GM11168 (cell line): ENCODE data around the gene MSANTD7.
"Not testable (repeated sequence)": the region's sequence is repeated elsewhere in the genome, so short reads cannot be mapped to it uniquely, and the experiment has no call there.

Source experiments
- in situ Hi-C: fragments of 300-500 bp; cut with MboI; formaldehyde crosslinking; loops from one replicate; pipeline ENCODE4 v1.12.0; 2022; ENCODE audit warnings: low sequenced_read_pairs; ENCODE audit not compliant: unreplicated experiment

The MSANTD7 gene

DNA sequence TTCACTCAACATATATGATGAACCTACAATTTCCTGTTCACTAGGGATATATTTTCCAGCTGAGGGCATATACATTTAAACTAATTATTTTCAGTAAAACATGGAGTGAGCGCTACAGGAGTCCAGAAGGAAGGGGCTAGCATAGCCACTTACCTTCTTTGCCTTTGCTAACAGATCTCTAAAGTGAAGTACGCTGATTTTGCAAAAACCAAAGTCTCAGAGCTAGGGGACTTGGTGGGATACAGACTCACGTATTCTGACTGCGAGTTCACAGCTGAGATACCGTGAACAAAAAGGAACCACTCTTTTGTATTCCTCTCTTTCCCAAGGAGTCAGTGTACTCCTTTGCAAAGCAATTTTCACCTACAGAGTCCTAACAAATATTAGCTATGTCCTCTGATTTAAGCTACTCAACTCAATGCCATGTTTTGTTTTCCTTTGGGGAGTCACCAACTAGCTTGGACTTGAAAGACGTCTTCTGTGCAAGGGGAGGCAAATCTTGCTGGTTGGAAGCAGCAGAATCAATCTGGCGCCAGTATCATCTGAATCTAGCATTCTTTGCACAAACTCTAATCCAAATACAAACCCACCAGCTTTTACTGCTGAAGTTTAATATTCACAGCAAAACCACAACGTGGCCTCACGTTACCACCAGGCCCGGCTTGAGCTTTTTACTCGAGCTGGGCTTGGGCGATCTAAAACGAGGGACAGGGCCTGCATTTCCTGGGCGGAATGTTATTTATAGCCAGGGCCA, 926 bp upstream of the MSANTD7 start:
- in situ Hi-C loops = no loop called here

DNA sequence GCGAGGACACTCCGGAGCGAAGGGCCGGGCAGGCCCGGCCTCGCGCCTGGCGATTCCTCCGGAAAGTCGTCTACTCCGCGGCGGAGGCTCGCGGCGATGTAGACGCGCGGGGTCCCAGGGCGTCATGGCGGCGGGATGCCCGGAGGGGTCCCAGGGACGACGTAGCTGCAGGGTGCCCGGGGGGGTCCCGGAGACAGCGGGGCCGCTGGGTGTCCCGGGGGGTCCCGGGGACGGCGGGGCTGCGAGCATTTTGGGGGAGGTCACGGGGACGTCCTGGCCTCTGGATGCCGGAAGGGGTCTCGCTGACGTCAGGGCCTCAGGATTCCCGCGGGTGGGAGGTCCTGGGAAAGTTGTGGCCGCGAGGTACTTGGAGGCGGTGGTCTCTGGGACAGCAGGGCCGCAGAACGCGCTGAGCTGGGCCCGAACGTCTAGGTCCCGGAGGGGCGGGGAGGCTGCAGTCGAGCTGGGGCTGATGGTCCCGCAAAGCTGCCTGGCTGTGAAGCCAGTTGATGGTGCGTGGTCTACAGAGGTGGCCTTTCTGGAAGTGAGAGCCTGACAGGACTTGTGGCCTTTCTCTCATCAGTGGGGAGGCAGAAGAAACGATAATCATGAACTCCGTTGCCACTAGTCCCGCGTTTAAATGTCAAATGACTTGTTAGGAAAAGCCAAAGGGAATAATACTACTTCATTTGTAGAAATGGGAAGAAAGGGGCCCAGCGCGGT, 637 bp downstream of the MSANTD7 start:
- in situ Hi-C loops = no loop called here

DNA sequence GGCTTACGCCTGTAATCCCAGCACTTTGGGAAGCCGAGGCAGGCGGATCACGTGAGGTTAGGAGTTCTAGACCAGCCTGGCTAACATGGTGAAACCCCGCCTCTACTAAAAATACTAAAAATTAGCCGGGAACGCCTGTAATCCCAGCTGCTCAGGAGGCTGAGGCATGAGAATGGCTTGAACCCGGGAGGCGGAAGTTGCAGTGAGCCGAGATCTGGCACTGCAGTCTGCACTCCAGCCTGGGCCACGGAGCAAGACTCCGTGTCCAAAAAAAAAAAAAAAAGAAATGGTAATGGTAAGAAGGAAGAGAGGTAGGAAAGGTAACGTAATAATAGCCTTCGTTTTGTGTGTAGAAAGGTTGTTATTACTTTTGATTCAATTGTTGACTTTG, 1.2 kb downstream of the MSANTD7 start:
- in situ Hi-C loops = no loop called here

DNA sequence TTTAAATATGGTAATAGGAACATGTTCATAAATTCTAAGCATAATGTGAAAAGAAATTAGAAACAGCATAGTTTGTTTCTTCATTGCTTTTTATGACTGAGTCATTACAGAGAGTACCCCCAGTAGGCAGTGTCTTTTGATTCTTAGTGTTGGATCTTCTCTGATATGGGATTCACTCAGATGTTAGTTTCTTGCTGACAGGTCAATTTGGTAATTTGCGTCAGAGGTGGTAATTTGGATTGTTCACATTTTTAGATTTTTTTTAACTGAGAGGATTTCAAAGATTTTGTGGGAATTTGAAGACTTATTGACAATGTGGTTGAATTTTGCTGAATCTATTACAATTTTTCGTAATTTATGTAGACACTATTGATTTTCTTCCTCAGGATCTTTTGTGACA, 2.1 kb downstream of the MSANTD7 start:
- in situ Hi-C loops = loop anchor here (10.0 kb wide), 1 partner anchor 255 kb away; the partner anchor contains the start of gene RPP38

DNA sequence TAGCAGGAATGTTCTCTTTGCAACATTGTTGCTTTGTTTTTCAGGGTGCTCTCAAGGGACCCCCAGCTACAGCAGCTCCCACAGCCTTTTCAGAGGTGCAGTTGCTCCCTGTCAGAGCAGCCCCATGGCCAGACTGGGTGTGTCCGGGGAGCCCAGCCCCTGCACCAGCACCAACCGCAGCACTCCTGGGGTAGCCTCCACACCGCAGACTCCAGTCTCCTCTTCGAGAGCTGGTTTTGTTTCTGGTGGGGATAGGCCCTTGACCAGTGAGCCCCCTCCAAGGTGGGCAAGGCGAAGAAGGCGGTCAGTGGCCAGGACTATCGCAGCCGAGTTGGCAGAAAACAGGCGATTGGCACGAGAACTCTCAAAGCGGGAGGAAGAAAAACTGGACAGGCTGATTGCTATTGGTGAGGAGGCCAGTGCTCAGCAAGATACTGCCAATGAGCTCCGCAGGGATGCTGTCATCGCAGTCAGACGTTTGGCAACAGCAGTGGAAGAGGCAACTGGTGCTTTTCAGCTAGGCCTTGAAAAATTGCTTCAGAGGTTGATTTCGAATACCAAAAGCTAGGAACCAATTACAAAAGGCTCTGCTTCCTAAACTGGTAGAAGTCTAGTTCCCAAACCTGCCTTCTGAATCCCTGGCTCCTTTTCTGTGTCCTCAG, 5.4 kb downstream of the MSANTD7 start:
- in situ Hi-C loops = loop anchor here (10.0 kb wide), 1 partner anchor 251 kb away; the partner anchor contains the start of gene RPP38

DNA sequence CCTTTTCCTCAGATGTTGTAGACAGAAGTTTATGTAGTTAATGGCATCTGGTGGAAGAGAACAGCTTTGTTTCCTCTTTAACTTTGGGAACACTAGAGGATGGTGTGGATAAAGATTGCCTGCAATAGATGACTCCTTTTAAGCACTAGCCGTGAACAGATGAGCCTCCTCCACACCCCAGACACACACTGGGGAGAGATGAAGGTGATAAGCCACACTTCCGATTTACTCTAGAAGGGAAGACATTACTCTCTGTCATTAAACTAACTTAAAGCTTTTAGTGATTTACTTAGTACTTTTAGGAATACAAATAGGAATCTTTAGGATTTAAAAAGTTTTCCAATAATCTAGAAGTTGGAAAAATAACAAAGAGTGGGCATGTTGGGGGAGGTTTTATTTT, 6.8 kb downstream of the MSANTD7 start:
- in situ Hi-C loops = loop anchor here (10.0 kb wide), 1 partner anchor 250 kb away; the partner anchor contains the start of gene RPP38

DNA sequence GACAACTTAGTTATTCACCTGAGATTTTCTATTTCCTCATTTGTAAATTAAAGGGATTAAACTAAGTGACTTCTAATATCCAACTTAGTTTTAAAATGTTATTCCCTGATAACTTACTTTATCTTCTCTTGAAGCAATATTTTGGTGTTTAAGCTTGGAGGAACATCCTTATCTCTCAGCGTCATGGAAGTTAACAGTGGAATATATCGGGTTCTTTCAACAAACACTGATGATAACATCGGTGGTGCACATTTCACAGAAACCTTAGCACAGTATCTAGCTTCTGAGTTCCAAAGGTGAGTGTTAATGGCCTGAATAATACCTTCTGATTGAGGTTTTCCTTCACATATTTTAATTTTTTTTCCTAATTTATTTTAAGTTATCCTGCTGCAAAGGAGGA, 14.1 kb downstream of the MSANTD7 start:
- in situ Hi-C loops = no loop called here

DNA sequence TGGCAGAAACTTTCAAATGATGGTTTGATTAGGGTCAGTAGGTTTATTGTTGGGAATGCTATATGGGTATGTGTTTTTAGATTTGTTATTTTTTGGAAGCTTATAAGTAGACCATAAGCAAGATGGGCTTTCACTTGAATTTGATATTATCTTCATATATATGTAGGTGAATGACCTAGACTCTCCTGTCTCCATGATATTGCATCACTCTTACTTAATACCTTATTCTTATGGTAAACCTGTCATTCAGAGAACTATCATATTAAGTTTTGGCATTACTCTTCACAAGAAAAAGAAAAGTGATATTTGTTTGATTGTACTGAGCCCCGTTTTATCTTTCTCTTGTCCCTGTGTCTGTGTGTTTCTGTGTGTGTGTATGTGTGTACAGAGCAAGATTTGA, 17.3 kb downstream of the MSANTD7 start:
- in situ Hi-C loops = no loop called here

DNA sequence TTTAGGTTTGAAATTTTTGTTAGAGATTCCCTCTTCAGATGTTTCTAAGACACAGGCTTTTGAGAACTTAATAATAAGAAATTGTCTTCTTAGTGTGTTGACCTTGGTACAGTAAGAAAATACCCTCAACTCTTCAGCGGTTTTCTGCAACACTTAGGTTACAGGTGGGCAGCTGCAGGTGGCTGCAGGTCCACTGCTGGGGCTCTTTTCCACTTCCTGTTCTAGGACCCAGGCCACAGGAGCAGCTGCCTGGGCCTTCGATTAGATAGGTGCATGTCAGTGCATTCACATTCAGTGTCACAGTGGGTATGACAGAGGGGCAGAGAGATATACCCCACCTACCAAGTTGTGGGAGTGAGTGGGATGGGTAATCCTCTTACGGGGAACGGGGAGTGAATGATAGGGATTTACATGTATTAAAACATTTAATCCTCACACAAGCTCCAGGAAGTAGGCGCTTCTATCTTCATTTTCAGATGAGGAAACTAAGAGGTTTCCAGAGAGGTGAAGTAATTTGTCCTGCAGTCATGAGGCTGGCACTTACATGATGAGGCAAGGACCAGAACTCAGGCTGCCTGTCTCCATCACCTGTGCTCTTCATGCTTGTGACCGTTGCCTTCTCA, 20.3 kb downstream of the MSANTD7 start:
- in situ Hi-C loops = no loop called here

DNA sequence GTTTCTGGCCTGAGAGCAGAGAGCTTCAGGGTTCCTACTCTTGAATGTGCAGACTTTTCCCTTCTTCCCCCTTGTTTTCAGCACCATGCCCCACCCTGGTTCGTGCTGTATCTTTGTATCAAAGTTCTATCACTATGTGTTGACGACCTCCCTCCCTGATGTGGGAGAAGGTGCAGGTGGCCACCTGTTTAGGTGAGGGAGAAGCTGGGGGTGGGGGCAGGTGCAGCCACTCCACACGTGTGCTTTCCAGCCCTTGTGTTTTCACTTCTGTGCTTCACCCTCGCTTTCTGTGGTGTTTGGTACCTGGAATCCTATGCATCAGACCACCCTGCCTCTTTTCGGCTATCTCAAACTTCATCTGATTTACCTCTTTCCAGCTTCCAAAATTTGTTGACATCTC, 20.9 kb downstream of the MSANTD7 start:
- in situ Hi-C loops = no loop called here

DNA sequence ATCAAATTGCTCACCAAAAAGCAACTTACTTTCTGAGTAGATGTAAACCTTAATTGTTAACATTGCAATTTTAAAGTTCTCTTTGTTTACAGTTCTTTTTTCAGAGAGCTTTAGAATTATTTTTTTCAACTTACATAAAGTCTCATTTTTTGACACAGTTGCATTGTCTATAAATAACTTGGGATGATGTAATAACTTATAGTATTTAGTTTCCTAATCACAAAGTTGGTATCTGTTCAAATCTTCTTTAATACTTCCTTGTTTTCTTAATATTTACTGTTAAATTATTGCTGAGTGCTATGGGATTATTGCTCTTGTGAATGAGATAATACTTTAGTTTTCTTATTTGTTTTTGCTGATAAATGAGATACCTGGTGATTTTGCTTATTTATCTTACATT, 21.7 kb downstream of the MSANTD7 start:
- in situ Hi-C loops = no loop called here

DNA sequence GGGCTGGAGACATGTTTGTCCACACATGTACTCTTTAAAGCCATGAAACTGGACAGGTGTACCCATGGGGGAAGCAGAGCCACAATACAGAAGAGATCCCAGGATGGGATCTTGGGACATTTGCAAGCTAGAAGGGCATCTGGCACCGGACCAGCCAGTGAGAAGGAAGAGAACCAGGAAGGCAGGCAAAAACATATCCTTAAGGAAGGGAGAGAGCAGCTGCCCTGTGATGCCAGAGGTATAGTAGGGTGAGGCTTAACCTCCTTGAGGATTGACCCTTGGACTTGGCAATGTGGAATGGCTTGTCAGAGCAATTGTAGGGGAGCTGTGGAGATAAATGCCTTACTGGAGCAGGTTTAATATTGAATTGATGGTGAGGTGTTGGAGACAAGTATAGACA, 22.7 kb downstream of the MSANTD7 start:
- in situ Hi-C loops = no loop called here

DNA sequence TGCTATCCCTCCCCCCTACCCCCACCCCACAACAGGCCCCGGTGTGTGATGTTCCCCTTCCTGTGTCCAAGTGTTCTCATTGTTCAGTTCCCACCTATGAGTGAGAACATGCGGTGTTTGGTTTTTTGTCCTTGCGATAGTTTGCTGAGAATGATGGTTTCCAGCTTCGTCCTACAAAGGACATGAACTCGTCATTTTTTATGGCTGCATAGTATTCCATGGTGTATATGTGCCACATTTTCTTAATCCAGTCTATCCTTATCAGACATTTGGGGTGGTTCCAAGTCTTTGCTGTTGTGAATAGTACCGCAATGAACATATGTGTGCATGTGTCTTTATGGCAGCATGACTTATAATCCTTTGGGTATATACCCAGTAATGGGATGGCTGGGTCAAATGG, 26.4 kb downstream of the MSANTD7 start:
- in situ Hi-C loops = not testable (repeated sequence)

DNA sequence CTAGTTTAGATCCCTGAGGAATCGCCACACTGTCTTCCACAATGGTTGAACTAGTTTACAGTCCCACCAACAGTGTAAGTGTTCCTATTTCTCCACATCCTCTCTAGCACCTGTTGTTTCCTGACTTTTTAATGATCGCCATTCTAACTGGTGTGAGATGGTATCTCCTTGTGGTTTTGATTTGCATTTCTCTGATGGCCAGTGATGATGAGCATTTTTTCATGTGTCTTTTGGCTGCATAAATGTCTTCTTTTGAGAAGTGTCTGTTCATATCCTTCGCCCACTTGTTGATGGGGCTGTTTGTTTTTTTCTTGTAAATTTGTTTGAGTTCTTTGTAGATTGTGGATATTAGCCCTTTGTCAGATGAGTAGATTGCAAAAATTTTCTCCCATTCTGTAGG, 26.8 kb downstream of the MSANTD7 start:
- in situ Hi-C loops = not testable (repeated sequence)

DNA sequence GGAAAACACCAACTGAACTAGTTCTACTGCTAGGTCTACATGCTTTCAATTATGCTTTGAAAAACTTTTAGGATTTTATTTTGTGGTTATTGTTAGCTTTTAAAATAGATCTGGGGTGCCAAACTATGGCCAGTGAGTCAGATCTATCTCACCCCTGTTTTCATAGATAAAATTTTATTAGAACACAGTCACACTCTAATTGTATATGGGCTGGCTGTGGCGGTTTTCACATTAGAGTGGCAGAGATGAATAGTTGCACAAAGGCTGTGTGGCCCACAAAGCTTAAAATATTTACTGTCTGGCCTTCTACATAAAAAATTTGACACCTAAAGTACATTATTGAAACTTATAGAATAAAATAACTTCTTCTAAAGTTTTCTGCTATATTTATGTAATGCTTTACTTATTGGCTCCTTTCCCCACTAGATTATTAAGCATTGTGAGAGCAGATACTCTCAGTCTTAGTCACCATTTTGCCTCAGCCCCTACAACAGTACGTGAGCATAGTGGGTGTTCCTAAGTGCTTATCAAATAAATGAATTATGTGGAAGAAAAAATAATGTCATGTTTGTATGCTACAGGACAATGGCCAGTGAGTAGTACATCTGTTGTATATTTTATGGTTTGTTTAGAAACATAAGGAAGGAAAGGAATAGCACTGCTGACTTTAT, 35.1 kb downstream of the MSANTD7 start:
- in situ Hi-C loops = no loop called here

DNA sequence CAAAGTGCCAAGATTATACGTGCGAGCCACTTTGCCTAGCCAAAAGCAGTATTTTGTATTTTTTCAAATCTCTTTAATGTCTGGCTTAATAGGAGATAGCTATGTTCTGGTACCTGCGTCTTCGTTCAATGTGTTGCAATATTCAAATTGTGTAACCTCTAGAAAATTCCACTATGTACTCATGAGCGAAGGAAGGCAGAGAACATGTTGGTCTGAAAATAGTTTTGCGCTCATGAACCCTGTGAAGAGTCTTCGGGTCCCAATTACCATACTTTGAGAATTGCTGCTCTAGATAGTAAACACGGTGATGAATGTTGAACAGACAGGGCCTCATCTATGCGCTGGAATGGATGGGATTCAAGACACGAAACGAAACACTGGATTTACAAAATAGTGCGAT, 37.8 kb downstream of the MSANTD7 start:
- in situ Hi-C loops = no loop called here

DNA sequence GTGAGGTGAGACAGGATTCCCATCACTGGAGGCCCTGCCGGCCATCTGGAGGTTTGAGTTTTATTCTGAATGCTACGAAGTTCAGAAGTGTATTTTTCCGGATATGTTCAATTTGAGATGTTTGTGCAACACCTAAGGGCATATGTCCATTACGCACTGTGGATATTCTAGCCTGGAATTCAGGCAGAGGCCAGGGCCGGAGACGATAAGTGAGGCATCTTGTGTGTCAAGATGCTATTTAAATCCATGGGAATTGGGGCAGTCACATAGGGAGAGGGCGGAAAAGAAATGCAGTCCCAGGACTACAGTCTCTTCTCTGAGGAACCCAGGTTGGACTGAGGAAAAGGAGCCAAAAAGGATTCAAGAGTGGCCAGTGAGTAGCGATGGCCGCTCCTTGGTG, 38.7 kb downstream of the MSANTD7 start:
- in situ Hi-C loops = no loop called here

DNA sequence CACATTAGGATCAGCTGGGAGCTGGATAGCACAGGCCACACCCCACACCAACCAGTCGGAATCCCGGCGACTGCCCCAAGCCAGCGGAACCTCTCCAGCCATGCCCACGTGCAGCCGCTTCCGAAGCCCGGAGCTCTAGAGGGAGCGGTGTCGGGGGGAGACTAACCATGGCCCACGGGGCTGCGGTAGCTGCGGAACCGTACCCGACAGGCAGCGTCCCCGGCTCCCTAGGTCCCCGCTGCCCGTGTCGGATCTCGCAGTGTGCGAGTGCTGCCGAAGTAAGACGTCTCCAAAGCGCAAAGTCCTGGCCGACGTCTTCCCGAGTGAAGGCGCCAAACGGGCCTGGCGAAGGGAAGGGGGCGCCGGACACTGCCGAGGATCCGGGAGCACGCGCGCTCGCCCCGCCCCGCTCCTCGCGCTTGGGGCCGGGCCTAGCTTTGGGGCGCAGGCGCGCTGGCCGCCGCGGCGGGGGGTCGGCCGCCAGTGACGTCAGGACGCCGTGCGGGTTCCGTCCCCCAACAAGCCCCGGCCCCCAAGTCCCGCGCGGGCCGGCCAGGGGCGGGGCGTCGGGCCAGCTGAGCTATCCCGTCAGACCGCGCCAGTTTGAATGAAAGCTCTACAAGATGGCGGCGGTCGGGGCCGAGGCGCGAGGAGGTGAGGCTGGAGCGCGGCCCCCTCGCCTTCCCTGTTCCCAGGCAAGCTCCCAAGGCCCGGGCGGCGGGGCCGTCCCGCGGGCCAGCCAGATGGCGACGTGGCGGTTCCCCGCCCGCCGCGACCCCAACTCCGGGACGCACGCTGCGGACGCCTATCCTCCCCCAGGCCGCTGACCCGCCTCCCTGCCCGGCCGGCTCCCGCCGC, 40.4 kb downstream of the MSANTD7 start, which contains the start of gene SUV39H2:
Gene SUV39H2 (plus strand): TSS at position 601 of the 858 bp plus-strand sequence. CDS start 23 bp downstream, at position 624.
- in situ Hi-C loops = no loop called here
